ENCODE measurements around the gene PPFIA4.

PPFIA4 gene

GRCh38 chr1:203066965-203067364 is 40.7 kb downstream of the PPFIA4 start:
- TF ChIP-seq, protein P1, sequence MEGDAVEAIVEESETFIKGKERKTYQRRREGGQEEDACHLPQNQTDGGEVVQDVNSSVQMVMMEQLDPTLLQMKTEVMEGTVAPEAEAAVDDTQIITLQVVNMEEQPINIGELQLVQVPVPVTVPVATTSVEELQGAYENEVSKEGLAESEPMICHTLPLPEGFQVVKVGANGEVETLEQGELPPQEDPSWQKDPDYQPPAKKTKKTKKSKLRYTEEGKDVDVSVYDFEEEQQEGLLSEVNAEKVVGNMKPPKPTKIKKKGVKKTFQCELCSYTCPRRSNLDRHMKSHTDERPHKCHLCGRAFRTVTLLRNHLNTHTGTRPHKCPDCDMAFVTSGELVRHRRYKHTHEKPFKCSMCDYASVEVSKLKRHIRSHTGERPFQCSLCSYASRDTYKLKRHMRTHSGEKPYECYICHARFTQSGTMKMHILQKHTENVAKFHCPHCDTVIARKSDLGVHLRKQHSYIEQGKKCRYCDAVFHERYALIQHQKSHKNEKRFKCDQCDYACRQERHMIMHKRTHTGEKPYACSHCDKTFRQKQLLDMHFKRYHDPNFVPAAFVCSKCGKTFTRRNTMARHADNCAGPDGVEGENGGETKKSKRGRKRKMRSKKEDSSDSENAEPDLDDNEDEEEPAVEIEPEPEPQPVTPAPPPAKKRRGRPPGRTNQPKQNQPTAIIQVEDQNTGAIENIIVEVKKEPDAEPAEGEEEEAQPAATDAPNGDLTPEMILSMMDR (IDR thresholded peaks at IDR 0.05; ENCODE audit: insufficient read depth, low read length, poor library complexity, severe bottlenecking): no peak
- Histone ChIP-seq H3K36me3 (ENCODE audit: control insufficient read depth, insufficient read depth, low read length) (no peaks in the 10 kb centered on the region), H3K4me3 (replicated peaks; ENCODE audit: low read depth, low read length) (no peak overlapping the region), H3K27me3 (replicated peaks; ENCODE audit: control insufficient read depth, insufficient read depth, low read length) (no peaks in the 10 kb centered on the region; the same call in 1 of the 2 replicates)
- no peak for DNase-seq (ENCODE audit: extremely low read depth, insufficient read length)

DNA sequence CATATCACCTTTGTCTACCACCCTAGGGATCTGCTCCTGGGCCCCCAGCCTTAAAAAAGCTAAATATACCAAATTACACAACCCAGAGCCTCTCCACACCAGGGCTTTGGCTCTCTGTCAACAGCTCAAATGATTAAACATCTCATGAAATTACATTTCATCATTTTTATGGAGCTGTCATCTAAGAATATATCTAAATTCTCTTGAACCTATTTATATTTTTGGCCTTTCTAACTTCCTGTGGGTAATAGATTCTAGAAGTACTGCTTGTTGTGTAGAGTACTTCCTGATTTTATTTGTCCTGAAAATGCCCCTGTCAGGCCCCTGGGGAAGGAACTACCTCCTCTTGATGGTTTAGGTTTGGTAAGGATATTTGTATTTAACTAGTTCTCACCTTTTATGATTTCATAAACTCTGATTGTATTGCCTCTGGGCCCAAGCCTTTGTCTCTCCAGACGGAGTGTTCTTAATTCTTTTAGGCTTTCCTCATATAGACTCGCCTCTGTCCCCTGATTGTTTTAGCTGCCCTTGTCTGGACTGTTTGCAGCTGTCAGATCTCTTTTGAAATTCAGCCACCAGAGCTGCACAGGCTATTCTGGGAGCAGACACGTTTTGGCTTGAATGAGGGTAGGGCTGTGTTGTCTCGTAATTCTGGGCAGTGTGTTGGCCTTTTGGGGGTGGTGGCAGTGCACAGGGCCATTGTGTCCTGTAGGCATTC is 42.9 kb downstream of the PPFIA4 start:
- H3K36me3 ChIP-seq (ENCODE audit: control insufficient read depth, insufficient read depth, low read length): no peaks in the 10 kb centered on the region
- no peaks in the 10 kb centered on the region; the same call in 1 of the 2 replicates for H3K27me3 ChIP-seq (replicated peaks; ENCODE audit: control insufficient read depth, insufficient read depth, low read length)
- no peak overlapping the region for H3K4me3 ChIP-seq (replicated peaks; ENCODE audit: low read depth, low read length)
- TF ChIP-seq, protein P1 (IDR thresholded peaks at IDR 0.05; ENCODE audit: insufficient read depth, low read length, poor library complexity, severe bottlenecking): no peak
- no peak for DNase-seq (ENCODE audit: extremely low read depth, insufficient read length)

DNA sequence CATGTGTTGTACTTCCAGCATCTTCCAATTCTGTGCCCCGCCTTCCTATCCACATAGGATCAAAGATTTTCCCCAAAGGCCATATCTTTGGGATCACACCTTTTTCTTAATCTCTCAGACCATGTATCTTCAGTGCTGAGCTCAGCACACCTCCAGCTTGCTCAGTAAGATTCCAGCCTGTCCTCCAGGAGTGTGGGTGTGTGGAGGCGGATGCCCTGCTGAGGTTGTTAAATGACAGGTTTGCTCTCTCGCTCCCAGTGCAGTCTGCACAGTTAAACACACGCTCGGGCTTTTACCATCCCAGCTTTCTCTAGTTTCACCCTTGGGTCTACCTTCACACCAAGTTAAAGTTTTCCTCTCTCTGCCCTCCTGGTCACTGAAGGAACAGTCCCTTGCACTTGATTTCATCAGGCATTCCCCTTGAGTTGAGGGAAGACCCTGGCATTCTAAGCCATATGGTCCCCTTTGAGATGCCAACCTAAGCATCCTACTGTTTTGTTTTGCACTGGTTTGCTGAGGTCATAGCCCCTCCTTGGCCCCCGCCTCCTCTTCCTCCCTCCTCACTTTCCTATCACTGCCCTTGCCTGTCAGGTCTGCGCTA is 45.8 kb downstream of the PPFIA4 start:
- Histone ChIP-seq H3K36me3 (ENCODE audit: control insufficient read depth, insufficient read depth, low read length) (no peaks in the 10 kb centered on the region), H3K27me3 (replicated peaks; ENCODE audit: control insufficient read depth, insufficient read depth, low read length) (peaks cover 1% of the 10 kb centered on the region; the same call in 1 of the 2 replicates), H3K4me3 (replicated peaks; ENCODE audit: low read depth, low read length) (no peak overlapping the region)
- TF ChIP-seq, protein P1 (IDR thresholded peaks at IDR 0.05; ENCODE audit: insufficient read depth, low read length, poor library complexity, severe bottlenecking): no peak
- DNase-seq (ENCODE audit: extremely low read depth, insufficient read length): no peak

GRCh38 chr1:203072911-203073310 is 46.6 kb downstream of the PPFIA4 start:
- DNase-seq (ENCODE audit: extremely low read depth, insufficient read length): no peak
- Histone ChIP-seq H3K27me3 (replicated peaks; ENCODE audit: control insufficient read depth, insufficient read depth, low read length) (peaks cover 1% of the 10 kb centered on the region; the same call in 1 of the 2 replicates), H3K36me3 (ENCODE audit: control insufficient read depth, insufficient read depth, low read length) (no peaks in the 10 kb centered on the region), H3K4me3 (replicated peaks; ENCODE audit: low read depth, low read length) (no peak overlapping the region)
- TF ChIP-seq, protein P1 (IDR thresholded peaks at IDR 0.05; ENCODE audit: insufficient read depth, low read length, poor library complexity, severe bottlenecking): no peak

- no peaks in the 10 kb centered on the region for H3K36me3 ChIP-seq (ENCODE audit: control insufficient read depth, insufficient read depth, low read length)
- no peak for DNase-seq (ENCODE audit: extremely low read depth, insufficient read length)
- no peak overlapping the region for H3K4me3 ChIP-seq (replicated peaks; ENCODE audit: low read depth, low read length)
- peaks cover 3% of the 10 kb centered on the region for H3K27me3 ChIP-seq (replicated peaks; ENCODE audit: control insufficient read depth, insufficient read depth, low read length)
- TF ChIP-seq, protein P1 (IDR thresholded peaks at IDR 0.05; ENCODE audit: insufficient read depth, low read length, poor library complexity, severe bottlenecking): no peak
Observed at GRCh38 chr1:203073469-203073868, 47.2 kb downstream of the PPFIA4 start.
